Measurements from ENCODE around the gene APPL2.
"Not testable (repeated sequence)": the region's sequence is repeated elsewhere in the genome, so short reads cannot be mapped to it uniquely, and the experiment has no call there.

Gene APPL2

DNA sequence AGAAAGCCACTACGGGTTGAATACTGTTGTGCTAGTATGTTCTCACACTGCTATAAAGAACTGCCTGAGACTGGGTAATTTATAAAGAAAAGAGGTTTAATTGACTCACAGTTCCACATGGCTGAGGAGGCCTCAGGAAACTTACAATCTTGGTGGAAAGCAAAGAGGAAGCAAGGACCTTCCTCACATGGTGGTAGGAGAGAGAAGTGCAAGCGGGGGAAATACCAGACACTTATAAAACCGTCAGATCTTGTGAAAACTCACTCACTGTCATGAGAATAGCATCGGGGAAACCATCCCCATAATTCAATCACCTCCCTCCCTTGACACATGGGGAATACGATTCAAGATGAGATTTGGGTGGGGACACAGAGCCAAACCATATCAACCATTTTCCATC, 20.5 kb upstream of the APPL2 start:
- not testable (repeated sequence) for DNase-seq

DNA sequence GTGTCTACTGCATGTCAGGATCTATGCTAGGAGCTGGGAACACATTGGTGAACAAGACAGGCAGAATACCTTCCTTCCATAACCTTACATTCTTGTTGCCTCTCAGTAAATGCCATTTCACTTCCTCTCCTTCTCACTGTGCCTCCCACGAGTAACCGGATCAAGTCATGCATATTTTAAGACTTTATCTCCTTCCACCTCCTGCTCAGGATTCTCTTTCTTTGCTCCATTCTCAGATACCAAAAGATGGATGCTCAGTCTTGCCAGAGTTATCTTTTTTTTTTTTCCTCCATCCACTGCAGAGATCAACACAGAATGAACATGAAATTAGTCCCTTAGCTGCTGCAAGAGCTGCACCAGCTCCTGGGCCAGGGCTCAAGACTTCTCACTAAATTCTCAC, 20.0 kb upstream of the APPL2 start:
- no peak for DNase-seq

DNA sequence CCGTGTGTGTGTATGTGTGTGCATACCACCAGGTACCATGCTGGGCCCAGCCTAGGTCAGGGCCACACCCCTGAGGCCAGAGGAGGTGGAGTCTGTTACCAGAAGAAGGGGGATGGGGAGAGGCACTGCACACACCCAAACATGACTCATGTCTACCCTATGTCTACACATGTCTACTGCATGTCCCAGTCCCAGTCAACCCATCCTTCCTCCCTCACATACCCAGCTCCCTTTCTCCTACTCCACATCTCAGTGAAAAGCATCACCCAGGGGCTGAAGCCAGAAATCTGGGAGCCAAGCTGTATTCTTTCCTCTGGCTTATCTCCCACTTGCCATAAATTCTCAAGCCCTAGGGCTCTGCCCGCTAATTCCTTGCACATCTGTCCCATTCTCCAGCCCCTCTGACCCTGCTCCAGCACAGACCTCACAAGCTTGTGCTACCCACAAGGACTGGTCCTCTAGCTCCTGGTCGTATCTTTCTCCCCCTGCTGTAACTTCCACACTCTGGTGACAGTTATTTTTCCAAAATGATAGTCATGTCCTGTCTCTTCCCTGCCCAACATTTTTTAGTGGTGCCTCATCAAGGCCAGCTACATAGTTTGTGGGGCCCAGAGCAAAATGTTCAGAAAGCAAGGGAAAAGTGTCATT, 18.0 kb upstream of the APPL2 start:
- DNase-seq = no peak

GRCh38 chr12:105252901-105253300, 16.9 kb upstream of the APPL2 start:
- no peak for DNase-seq

DNA sequence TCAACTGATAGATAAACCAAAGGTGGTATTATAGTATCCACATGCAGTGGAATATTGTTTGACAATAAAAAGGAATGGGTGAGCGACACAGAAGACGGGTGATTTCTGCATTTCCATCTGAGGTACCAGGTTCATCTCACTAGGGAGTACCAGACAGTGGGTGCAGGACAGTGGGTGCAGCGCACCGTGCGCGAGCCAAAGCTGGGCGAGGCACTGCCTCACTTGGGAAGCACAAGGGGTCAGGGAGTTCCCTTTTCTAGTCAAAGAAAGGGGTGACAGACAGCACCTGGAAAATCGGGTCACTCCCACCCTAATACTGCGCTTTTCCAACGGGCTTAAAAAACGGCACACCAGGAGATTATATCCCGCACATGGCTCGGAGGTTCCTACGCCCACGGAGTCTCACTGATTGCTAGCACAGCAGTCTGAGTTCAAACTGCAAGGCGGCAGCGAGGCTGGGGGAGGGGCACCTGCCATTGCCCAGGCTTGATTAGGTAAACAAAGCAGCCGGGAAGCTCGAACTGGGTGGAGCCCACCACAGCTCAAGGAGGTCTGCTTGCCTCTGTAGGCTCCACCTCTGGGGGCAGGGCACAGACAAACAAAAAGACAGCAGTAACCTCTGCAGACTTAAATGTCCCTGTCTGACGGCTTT, 9.9 kb upstream of the APPL2 start:
- not testable (repeated sequence) for DNase-seq

DNA sequence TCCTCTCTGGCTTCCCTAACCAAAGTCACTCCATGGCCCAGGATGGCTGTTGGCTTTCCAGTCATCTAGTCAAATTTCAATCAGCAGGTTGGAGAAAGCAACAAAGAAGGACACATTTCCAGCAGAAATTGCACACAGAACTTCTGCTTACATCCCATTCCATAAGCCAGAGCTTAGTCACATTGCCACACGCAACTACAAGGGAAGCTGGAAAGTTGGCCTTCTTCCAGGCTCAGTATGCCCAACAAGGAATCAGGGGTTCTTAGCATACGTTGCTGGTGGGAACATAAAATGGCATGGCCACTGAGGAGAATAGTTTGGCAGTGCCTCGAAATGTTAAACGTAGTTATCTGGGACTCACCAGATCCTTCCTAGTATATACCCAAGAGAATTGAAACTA, 9.3 kb upstream of the APPL2 start:
- no peak for DNase-seq

- no peak for DNase-seq
Observed at GRCh38 chr12:105240228-105240627, 4.3 kb upstream of the APPL2 start.

DNA sequence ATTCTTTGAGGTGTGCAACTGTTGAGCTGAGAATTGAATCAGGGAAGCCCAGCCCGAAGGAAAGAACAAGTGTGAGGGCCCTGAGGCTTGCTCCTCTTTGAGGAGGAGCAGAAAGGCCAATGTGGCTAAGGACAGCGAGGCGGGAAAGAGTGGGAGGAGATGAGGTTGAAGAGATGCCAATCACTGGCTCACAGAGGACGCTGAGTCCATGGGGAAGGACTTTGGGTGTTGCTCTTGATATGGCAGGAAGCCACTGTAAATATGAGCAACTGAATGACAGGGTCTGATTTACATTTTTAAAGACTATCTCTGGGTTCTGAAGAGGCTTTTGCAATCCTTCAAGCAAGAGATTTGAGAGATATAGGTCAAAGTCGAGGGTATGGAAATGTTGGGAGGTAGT, 3.3 kb upstream of the APPL2 start:
- no peak for DNase-seq

GRCh38 chr12:105237666-105238065, 1.7 kb upstream of the APPL2 start:
- no peak for DNase-seq

DNA sequence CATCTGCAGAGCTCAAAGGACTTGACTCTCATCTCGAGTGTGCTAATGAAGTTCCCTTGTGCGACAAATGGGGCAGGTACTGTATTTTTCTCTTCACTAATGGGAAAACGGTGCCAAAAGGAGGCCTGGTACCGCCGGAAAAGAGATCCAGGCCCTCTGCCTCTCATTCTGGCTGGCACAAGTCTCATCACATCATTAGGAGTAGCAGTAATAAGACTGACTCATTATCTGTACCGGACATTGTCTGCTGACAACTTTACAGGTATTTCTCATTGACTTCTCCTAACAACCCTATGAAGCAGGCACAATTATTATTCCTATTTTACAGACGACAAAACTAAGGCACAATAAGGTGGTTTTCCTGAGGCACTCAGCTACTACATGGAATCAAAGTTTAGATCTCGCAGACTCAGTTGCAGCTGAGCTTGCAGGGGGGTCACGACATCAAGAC, 668 bp downstream of the APPL2 start:
- no peak for DNase-seq

GRCh38 chr12:105234197-105234596, 1.8 kb downstream of the APPL2 start:
- no peak for DNase-seq

DNA sequence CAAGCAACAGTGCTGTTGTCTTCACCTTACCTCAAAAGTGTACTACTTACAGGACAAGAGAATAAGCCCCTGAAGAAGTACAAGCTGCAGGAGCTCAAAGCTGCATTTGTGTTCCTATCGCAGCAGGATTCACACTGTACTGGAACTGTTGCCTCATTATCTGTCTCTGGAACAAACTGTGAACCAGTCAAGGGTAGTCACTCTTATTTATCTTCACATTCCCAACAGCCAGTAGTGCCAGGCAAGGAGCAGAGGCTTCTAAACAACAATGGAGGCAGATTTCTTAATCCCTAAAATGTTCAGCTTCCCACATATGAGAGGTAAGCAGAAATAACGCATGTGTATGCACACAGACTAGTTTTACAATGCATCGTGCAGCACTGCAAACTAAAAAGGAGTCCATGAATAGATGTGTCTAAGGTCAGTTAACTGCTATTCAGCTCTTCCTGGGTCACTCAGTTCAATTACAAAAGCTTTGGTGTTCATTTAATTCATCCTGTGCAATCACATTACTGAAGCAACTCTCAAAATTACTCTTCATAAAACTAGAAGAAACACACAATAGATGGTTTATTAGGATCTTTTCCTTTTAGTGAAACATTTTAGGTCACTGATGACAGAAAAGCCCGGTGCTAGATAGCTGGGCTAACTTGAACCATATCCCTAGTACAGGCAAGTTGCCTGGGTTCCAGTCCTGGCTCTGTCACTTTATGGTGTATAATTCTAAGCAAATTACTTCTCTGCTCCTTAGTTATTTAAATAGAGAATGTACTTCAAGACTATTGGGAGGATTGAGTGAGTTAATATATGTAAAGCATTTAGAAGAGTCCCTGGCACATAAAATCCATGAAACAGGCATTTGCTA, 2.7 kb downstream of the APPL2 start:
- no peak for DNase-seq

- no peak for DNase-seq
Observed at GRCh38 chr12:105231396-105231795, 4.6 kb downstream of the APPL2 start.

DNA sequence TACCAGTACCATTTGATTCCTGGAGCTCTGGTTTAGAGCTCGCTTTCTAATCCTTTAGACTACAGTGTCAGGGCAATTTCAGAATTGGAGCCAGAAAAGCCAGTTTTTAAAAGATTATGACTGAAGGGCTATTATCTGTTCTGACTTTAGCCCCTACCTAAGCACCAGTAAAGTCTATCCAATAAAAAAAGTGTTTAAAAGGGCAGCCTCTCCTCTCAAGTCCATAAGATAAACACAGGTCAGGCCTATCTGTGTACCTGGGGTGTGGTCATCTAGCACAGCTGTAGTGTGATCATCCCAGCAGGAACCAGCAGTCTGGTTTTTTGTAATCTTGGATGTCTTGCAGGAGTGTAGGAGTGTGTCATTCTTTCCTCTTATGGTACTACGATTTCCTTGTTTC, 6.6 kb downstream of the APPL2 start:
- no peak for DNase-seq

DNA sequence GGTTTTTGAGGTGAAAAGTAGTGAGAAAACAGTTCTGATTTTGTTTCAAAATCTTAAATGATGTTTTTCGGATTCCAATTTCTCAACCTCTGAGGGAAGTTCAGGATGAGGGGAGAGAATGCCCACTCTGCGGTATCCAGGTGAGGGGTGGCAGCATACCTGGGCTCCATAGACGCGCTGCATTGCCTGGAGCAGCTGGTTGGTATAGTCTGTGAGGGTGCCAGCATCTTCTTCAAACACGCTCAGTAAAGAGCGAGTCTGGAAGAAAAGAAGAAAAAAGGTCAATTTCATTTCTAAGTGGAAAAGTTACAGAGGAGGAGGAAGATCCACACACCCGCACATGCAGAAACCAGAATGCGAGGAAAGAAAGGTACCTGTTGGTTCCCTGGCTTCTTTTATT, 7.0 kb downstream of the APPL2 start:
- no peak for DNase-seq

DNA sequence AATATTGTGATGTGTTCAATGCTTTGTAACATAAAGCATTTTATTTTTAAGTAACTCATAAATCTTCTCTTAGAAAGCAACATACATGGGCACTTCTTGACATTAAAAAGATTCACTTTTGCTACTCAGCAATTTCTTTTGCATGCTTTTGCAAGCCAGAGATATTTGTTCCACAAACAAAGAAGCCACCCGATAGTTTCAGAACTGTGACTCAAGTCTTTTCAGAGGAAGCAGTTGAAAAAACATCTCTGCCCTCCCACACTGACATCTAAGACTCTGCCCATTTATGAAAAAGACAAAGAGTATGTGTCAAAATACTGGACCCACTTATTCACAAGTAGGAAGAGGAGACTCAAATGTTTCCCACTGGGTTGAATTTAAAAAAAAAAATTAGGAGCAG, 7.5 kb downstream of the APPL2 start:
- DNase-seq = no peak

DNA sequence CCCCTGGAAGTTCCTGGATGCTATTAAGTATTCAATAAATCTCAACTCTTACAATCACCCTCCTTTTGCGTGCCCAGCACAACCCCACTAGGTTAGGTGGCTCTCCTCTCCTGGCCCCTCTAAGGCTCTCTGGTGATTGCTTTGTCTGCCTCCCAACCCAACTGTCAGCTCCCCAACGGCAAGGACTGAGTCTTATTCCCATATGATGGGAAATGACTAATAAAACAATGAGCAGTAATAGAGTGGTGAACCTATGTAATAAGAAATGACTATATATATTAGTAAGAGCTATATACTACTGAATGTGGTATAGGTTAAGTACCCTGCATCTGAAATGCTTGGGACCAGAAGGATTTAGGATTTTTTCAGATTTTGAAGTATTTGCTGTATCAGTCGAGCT, 8.1 kb downstream of the APPL2 start:
- no peak for DNase-seq

DNA sequence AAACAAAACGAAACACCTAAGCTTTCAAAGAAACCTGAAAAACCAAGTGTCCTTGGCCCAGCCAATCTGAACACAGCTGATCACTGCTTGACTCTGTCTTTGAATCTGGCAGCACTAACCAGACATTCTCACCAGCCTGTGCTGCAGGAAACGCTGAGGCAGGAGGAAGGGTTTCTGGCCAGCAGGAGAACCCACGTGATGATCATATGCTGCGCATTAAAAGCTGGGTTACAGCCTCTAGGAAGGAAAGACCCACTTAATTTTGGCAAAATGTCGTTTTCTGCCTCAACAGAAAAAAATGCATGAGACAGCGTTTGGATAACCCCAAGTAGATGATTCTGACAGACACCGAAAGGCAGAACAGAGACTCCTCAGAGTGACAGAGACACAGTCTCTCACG, 9.8 kb downstream of the APPL2 start:
- DNase-seq = no peak

DNA sequence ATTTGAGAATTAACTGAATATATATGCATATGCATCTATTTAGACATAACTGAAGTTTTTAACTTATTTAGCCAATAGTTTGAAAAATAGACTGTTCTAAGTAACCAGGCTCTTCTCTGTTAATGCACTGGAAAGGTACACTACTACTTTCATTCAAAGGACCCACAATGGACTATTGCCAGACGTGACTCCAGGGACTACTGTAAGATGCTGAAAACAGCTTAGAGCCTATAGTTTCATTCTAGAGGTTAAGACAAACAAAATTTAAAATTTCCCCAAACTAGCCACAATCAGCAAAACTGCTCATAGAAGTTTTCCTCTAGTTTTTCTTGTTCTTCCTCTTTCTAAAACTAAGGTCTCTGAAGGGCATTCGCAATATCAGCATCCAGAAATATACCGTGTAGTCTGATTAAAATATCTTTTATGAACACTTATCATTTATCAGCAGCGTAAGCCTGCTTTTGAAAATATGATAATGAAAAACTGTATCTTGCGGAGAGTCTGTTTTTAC, 10.4 kb downstream of the APPL2 start:
- DNase-seq = no peak

DNA sequence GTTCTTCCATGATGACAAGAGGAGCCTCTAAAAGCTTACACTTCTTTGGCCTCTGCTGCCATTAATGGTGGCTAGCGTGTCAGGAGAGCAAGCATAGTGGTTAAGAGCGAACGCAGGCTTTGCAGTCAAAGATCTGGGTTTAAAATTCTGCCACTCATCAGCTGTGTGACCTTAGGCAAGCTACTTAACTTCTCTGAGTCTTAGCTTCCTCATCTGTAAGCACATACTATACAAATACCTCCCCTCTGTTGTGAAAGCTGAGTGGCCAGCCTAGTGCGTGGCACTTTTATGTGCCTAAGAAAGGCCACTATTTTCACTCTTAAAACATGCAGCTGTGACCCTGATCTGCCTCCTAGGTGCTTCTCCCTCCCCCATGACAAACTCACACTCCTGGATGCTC, 11.6 kb downstream of the APPL2 start:
- DNase-seq = no peak

DNA sequence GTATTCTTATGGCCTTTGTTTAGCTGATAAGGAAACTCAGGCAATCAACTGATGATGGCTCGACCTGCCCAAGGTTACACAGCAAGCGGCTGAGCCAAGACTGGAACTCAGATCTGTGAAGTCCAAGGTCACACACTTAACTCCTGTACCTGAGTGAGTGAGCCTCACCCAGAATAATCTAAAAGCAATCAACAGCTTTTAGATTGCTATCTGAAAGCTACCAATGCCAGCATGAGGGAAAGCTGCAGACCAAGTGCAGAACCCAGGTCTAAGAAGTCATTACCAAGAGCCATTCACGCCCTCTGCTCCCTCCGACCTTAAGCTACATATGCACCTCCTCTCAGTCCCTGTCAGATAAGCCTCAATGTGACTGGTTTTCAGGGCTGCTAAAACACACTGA, 12.1 kb downstream of the APPL2 start:
- DNase-seq = no peak

DNA sequence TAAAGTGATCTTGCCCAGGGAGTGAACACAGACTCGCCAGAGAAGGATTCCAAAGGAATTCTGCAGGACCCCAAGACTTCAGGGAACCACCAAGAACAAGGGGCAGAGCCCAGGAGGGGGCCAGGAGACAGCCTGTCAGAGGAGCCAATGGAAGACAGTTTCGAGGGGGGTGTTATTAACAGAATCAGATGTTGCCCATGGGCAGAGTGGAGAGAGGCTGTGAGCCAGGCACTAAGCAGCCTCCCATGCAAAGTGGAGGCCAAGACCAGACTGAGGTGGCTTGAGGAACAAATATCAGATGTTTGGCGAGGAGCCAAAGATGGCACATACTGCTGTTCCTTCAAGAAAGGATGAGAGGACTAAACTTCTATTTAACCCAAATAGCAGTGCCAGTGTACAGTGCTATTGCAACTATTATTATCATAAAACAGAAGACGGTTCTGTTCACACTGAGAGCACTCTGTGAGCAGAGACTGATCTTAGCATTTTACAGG, 12.6 kb downstream of the APPL2 start:
- no peak for DNase-seq

DNA sequence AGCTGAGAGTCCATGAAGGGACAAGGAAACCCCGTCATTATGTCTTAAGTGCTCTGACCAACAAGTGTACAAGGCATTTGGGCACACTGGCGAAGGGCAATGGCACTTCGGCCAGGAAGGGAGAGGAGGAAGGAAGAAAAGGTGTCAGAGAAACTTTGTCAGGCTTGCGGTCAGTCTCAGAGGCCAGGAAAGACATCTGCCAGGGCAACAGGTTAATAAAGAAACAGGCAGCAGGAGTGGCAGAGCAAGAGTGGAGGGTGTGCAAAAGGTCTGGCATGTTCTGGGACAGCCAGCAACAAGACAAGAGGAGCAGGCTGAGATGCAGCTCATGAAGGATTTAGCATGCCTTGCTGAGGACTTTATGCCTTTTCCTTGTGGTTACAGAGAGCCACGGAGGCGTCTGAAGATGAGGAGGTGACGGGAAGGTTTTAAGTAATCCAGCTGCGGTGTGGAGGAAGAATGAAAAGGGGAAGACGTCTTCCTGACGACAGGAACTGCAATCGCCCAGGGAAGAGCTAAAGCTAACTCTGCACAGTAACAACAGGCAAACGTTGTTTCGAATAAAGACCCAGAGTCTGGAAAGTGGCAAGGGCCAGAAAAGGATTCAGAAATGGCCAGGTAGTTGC, 13.1 kb downstream of the APPL2 start:
- no peak for DNase-seq

Data from activated effector memory CD4-positive, alpha-beta T cell treated with Interleukin-2 at 50 U/mL for 16 hours (primary cell).